Measurements from ENCODE around the gene AUTS2. TPM values are rescaled to one million over a fixed set of nuclear protein-coding genes. Genes with fewer than 3 reads are reported as not detected.

The AUTS2 gene
- total and polyA plus RNA-seq, 2 experiments from 2014 or later: 32.0 to 91.0 TPM

- Histone ChIP-seq H3K9me2 (ENCODE audit: insufficient read depth) (no peaks in the 10 kb centered on the region), H4K20me1 (replicated peaks; ENCODE audit: insufficient read depth) (no peaks in the 10 kb centered on the region), H3K4me2 (0 out of 2 replicates have a peak overlapping the region, but pooled peaks have one; percentile 52), H2AFZ (peak overlapping the region; percentile 16; the same call in 1 of the 2 replicates), H3K79me2 (replicated peaks; ENCODE audit: insufficient read depth) (no peaks in the 10 kb centered on the region), H3K4me1 (ENCODE audit: insufficient read depth) (peaks cover 42% of the 10 kb centered on the region), H3K4me3 (no peak overlapping the region), H3F3A (replicated peaks; ENCODE audit: low read depth) (no peaks in the 10 kb centered on the region), H3K27me3 (ENCODE audit: insufficient read depth) (no peaks in the 10 kb centered on the region), H3K27ac (ENCODE audit: low read depth) (no peak overlapping the region), H3K36me3 (ENCODE audit: insufficient read depth) (no peaks in the 10 kb centered on the region)
- H3K27me3 Mint-ChIP-seq (ENCODE audit: insufficient read depth, low read depth, poor library complexity): peaks cover 4% of the 10 kb centered on the region
- no peak overlapping the region for H3K4me3 Mint-ChIP-seq
- DNase-seq (ENCODE audit: low spot score) (peak; percentile 46), ATAC-seq (peak; percentile 63)
- peaks cover 41% of the 10 kb centered on the region for H3K4me1 Mint-ChIP-seq
- H3K36me3 Mint-ChIP-seq (ENCODE audit: low read depth): no peaks in the 10 kb centered on the region
- TF ChIP-seq ZNF114 (CRISPR knock-in tag; IDR thresholded peaks at IDR 0.05): no peak
- TF ChIP-seq NANOG (IDR thresholded peaks at IDR 0.05; ENCODE audit: borderline replicate concordance): no peak
- no peak for TF ChIP-seq STAT1 (IDR thresholded peaks at IDR 0.05; ENCODE audit: unreplicated experiment)
- TF ChIP-seq CREB1 (CRISPR knock-in tag; IDR thresholded peaks at IDR 0.05; ENCODE audit: low read depth): no peak
- TF ChIP-seq ZNF331 (CRISPR knock-in tag; IDR thresholded peaks at IDR 0.05; ENCODE audit: low read depth): no peak
- TF ChIP-seq EZH2phosphoT487 (IDR thresholded peaks at IDR 0.05; ENCODE audit: unreplicated experiment): no peak
- no peak for TF ChIP-seq EZH2 (IDR thresholded peaks at IDR 0.05; ENCODE audit: low read depth, unreplicated experiment)
- TF ChIP-seq JUNB (IDR thresholded peaks at IDR 0.05; ENCODE audit: unreplicated experiment): no peak
- TF ChIP-seq POLR2AphosphoS5 (IDR thresholded peaks at IDR 0.05; ENCODE audit: low read depth): no peak
- TF ChIP-seq, protein P1, sequence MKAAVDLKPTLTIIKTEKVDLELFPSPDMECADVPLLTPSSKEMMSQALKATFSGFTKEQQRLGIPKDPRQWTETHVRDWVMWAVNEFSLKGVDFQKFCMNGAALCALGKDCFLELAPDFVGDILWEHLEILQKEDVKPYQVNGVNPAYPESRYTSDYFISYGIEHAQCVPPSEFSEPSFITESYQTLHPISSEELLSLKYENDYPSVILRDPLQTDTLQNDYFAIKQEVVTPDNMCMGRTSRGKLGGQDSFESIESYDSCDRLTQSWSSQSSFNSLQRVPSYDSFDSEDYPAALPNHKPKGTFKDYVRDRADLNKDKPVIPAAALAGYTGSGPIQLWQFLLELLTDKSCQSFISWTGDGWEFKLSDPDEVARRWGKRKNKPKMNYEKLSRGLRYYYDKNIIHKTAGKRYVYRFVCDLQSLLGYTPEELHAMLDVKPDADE (IDR thresholded peaks at IDR 0.05): no peak
- TF ChIP-seq, protein P2, sequence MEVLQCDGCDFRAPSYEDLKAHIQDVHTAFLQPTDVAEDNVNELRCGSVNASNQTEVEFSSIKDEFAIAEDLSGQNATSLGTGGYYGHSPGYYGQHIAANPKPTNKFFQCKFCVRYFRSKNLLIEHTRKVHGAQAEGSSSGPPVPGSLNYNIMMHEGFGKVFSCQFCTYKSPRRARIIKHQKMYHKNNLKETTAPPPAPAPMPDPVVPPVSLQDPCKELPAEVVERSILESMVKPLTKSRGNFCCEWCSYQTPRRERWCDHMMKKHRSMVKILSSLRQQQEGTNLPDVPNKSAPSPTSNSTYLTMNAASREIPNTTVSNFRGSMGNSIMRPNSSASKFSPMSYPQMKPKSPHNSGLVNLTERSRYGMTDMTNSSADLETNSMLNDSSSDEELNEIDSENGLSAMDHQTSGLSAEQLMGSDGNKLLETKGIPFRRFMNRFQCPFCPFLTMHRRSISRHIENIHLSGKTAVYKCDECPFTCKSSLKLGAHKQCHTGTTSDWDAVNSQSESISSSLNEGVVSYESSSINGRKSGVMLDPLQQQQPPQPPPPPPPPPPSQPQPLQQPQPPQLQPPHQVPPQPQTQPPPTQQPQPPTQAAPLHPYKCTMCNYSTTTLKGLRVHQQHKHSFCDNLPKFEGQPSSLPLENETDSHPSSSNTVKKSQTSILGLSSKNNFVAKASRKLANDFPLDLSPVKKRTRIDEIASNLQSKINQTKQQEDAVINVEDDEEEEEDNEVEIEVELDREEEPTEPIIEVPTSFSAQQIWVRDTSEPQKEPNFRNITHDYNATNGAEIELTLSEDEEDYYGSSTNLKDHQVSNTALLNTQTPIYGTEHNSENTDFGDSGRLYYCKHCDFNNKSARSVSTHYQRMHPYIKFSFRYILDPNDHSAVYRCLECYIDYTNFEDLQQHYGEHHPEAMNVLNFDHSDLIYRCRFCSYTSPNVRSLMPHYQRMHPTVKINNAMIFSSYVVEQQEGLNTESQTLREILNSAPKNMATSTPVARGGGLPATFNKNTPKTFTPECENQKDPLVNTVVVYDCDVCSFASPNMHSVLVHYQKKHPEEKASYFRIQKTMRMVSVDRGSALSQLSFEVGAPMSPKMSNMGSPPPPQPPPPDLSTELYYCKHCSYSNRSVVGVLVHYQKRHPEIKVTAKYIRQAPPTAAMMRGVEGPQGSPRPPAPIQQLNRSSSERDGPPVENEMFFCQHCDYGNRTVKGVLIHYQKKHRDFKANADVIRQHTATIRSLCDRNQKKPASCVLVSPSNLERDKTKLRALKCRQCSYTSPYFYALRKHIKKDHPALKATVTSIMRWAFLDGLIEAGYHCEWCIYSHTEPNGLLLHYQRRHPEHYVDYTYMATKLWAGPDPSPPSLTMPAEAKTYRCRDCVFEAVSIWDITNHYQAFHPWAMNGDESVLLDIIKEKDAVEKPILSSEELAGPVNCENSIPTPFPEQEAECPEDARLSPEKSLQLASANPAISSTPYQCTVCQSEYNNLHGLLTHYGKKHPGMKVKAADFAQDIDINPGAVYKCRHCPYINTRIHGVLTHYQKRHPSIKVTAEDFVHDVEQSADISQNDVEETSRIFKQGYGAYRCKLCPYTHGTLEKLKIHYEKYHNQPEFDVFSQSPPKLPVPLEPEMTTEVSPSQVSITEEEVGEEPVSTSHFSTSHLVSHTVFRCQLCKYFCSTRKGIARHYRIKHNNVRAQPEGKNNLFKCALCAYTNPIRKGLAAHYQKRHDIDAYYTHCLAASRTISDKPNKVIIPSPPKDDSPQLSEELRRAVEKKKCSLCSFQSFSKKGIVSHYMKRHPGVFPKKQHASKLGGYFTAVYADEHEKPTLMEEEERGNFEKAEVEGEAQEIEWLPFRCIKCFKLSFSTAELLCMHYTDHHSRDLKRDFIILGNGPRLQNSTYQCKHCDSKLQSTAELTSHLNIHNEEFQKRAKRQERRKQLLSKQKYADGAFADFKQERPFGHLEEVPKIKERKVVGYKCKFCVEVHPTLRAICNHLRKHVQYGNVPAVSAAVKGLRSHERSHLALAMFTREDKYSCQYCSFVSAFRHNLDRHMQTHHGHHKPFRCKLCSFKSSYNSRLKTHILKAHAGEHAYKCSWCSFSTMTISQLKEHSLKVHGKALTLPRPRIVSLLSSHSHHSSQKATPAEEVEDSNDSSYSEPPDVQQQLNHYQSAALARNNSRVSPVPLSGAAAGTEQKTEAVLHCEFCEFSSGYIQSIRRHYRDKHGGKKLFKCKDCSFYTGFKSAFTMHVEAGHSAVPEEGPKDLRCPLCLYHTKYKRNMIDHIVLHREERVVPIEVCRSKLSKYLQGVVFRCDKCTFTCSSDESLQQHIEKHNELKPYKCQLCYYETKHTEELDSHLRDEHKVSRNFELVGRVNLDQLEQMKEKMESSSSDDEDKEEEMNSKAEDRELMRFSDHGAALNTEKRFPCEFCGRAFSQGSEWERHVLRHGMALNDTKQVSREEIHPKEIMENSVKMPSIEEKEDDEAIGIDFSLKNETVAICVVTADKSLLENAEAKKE (CRISPR knock-in tag; IDR thresholded peaks at IDR 0.05): no peak
- H3K27ac Mint-ChIP-seq: no peak overlapping the region
- H3K9me3 Mint-ChIP-seq: no peaks in the 10 kb centered on the region
Observed at GRCh38 chr7:69814421-69814962, 216.2 kb downstream of the AUTS2 start.

Data from GM23338 (cell line).